Fibroblast of lung (primary cell): ENCODE measurements around the gene GABBR2. TPM values are rescaled to one million over a fixed set of nuclear protein-coding genes. Genes with fewer than 3 reads are reported as not detected.

Experiments used
- DNase-seq, 2 donors: peaks; one replicate each; pipeline versions ENCODE4 v3.0.0 to v3.0.0-alpha.2; 2010; ENCODE audit warnings: low read depth in 2 of 2
- H2AFZ ChIP-seq: 2 replicates; pipeline ENCODE4 v1.5.1; 2012; ENCODE audit warnings: low read length, control low read depth, inconsistent platforms
- H3K27ac ChIP-seq: 2 replicates; pipeline ENCODE4 v1.5.1; 2011; ENCODE audit warnings: low read length, control low read depth; ENCODE audit not compliant: insufficient read depth
- H3K27me3 ChIP-seq: 2 replicates; pipeline ENCODE4 v1.5.1; 2011; ENCODE audit warnings: mild to moderate bottlenecking, low read length; ENCODE audit not compliant: control insufficient read depth, insufficient read depth
- H3K36me3 ChIP-seq: 2 replicates; pipeline ENCODE4 v1.5.1; 2011; ENCODE audit warnings: low read length; ENCODE audit not compliant: control insufficient read depth, insufficient read depth
- H3K4me1 ChIP-seq: 2 replicates; pipeline ENCODE4 v1.5.1; 2011; ENCODE audit warnings: low read length; ENCODE audit not compliant: control insufficient read depth, insufficient read depth; ENCODE audit errors: extremely low read depth
- H3K4me2 ChIP-seq: 2 replicates; pipeline ENCODE4 v1.5.1; 2011; ENCODE audit warnings: low read length, control low read depth; ENCODE audit not compliant: insufficient read depth; ENCODE audit errors: extremely low read depth
- H3K4me3 ChIP-seq, 4 experiments: fragments of 200-600 bp in 1 of 4; sonication (generic) in 1 of 4; replicated peaks in 1 of 4; 2 replicates each; pipeline ENCODE4 v1.5.1; 2011 to 2016; ENCODE audit warnings: low read length in 4 of 4, low read depth in 3 of 4, mild to moderate bottlenecking in 3 of 4, control low read depth in 2 of 4, inconsistent platforms in 1 of 4, mixed read lengths in 1 of 4; ENCODE audit not compliant: insufficient read depth in 1 of 4; ENCODE audit errors: control extremely low read depth in 1 of 4
- H3K79me2 ChIP-seq: 2 replicates; pipeline ENCODE4 v1.5.1; 2012; ENCODE audit warnings: mild to moderate bottlenecking, low read length, inconsistent platforms; ENCODE audit not compliant: control insufficient read depth, insufficient read depth
- H3K9ac ChIP-seq: 2 replicates; pipeline ENCODE4 v1.5.1; 2011; ENCODE audit warnings: mild to moderate bottlenecking, low read length, control low read depth; ENCODE audit not compliant: insufficient read depth
- H3K9me3 ChIP-seq: 2 replicates; pipeline ENCODE4 v1.5.1; 2012; ENCODE audit warnings: low read depth, low read length; ENCODE audit not compliant: control insufficient read depth, insufficient read depth
- H4K20me1 ChIP-seq: 2 replicates; pipeline ENCODE4 v1.5.1; 2011; ENCODE audit warnings: low read length; ENCODE audit not compliant: control insufficient read depth, insufficient read depth; ENCODE audit errors: extremely low read depth
- EZH2 ChIP-seq: IDR thresholded peaks from 2 replicates; pipeline ENCODE4 v1.5.1; 2012; ENCODE audit warnings: low read length, control low read depth, mild to moderate bottlenecking; ENCODE audit errors: missing control alignments
- polyA plus RNA-seq, 2 donors: library from polyadenylated mRNA; depleted of rRNA in 1 of 2; stranded (reverse) in 1 of 2; unstranded in 1 of 2; fragments of >200 nt; gene quantifications; 2 replicates each; pipeline ENCODE4 v1.2.1, GENCODE V29; 2011 to 2012; ENCODE audit warnings: missing spikeins in 1 of 2
- total RNA-seq: library from RNA; depleted of rRNA; stranded (reverse); fragments of >200 nt; gene quantifications from 2 replicates; pipeline ENCODE4 v1.2.1, GENCODE V29; 2014
- TF ChIP-seq, protein P1 (sequence below), 2 donors: IDR thresholded peaks in 1 of 2; conservative IDR thresholded peaks in 1 of 2; 1 replicate in 1 of 2; 2 replicates in 1 of 2; pipeline ENCODE4 v1.5.1; 2011 to 2012; ENCODE audit warnings: low read length in 2 of 2, control low read depth in 1 of 2, inconsistent platforms in 1 of 2, low read depth in 1 of 2, mild to moderate bottlenecking in 1 of 2

Gene GABBR2
- total and polyA plus RNA-seq, 2 donors (not counting 1 experiment from before 2014, with no cell fraction given): 0.32 to 0.33 TPM

DNA sequence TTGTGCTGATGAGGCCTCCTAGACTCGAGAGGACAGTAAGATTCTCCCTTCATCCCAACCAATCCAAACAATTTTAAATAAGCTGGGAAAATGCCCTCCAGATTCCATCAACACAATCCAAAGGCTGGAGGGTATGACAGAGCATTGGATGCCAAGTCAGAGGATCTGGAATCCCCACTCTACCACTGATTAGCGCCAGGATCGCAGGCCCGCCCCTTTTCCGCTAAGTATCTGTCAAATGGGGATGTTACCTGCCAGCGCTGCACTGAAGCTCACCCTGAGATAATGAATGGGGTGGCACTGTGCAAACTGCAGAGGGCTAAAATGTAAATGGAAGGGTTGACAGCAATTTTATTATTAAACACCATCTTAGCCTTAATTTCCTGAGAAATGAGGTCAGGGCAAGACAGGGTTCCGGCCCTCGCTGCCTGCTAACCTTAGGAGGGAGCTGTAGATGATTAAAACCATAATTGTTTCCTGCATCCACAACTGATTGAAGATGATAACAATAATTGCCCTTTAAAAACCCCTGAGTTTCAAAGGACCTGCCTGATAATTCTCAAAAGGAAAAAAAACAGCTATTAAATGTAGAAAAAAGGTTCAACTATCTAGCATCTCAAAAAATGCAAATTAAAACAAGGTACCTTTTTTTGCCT, 31.6 kb upstream of the GABBR2 start:
- Histone ChIP-seq H3K27me3 (no peaks in the 10 kb centered on the region), H2AFZ (no peak overlapping the region), H3K9ac (no peak overlapping the region), H3K4me1 (peaks cover 2% of the 10 kb centered on the region), H3K9me3 (no peaks in the 10 kb centered on the region), H3K27ac (no peak overlapping the region), H4K20me1 (no peaks in the 10 kb centered on the region), H3K36me3 (peaks cover 4% of the 10 kb centered on the region), H3K4me3 (no peak overlapping the region), H3K4me2 (no peak overlapping the region), H3K79me2 (no peaks in the 10 kb centered on the region)
- TF ChIP-seq EZH2: no peak
- TF ChIP-seq, protein P1, sequence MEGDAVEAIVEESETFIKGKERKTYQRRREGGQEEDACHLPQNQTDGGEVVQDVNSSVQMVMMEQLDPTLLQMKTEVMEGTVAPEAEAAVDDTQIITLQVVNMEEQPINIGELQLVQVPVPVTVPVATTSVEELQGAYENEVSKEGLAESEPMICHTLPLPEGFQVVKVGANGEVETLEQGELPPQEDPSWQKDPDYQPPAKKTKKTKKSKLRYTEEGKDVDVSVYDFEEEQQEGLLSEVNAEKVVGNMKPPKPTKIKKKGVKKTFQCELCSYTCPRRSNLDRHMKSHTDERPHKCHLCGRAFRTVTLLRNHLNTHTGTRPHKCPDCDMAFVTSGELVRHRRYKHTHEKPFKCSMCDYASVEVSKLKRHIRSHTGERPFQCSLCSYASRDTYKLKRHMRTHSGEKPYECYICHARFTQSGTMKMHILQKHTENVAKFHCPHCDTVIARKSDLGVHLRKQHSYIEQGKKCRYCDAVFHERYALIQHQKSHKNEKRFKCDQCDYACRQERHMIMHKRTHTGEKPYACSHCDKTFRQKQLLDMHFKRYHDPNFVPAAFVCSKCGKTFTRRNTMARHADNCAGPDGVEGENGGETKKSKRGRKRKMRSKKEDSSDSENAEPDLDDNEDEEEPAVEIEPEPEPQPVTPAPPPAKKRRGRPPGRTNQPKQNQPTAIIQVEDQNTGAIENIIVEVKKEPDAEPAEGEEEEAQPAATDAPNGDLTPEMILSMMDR (conservative IDR thresholded peaks at IDR 0.05 in 1 of 2, IDR thresholded peaks at IDR 0.05 in 1 of 2; ENCODE audit: low read depth in 1 of 2, low read length in 2 of 2): no peak
- no peak for DNase-seq

DNA sequence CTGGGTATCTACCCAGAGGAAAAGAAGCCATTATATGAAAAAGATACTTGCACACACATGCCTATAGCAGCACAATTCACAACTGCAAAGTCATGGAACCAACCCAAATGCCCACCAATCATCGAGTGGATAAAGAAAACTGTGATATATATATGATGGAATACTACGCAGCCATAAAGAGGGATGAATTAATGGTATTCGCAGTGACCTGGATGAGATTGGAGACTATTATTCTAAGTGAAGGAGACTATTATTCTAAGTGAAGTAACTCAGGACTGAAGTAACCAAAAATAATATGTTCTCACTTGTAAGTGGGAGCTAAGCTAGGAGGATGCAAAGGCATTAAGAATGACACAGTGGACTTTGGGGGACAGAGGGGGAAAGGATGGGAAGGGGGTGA, 30.0 kb upstream of the GABBR2 start:
- TF ChIP-seq EZH2: no peak
- TF ChIP-seq, protein P1 (conservative IDR thresholded peaks at IDR 0.05 in 1 of 2, IDR thresholded peaks at IDR 0.05 in 1 of 2; ENCODE audit: low read depth in 1 of 2, low read length in 2 of 2): no peak
- no peaks in the 10 kb centered on the region for H3K79me2 ChIP-seq
- H3K4me3 ChIP-seq: no peak overlapping the region
- H4K20me1 ChIP-seq: no peaks in the 10 kb centered on the region
- no peak overlapping the region for H3K9ac ChIP-seq
- DNase-seq: no peak
- H3K27ac ChIP-seq: no peak overlapping the region
- no peak overlapping the region for H3K4me2 ChIP-seq
- H3K9me3 ChIP-seq: no peaks in the 10 kb centered on the region
- no peak overlapping the region for H2AFZ ChIP-seq
- H3K27me3 ChIP-seq: no peaks in the 10 kb centered on the region
- H3K4me1 ChIP-seq: peaks cover 2% of the 10 kb centered on the region
- peaks cover 4% of the 10 kb centered on the region for H3K36me3 ChIP-seq

DNA sequence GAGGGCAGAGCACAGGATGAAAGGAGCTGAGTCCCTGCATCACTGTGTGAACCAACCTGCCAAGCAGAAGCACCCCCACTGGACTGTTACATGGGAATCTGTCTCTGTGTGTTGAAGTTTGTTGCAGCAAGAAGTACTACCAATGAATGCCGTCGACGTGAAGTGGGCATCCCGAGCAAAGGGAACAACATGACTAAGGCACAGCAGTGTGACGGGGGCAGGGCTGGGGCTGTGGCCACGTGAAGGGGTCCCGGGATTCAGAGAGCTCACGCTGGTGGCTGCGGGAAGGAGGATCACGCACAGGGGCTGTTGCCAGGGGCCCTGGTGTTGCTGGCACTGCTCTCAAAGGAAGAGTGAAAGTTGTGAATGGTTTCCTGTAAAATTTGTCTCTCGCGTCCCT, 27.5 kb upstream of the GABBR2 start:
- Histone ChIP-seq H3K9me3 (no peaks in the 10 kb centered on the region), H3K4me2 (no peak overlapping the region), H3K79me2 (no peaks in the 10 kb centered on the region), H3K36me3 (peaks cover 4% of the 10 kb centered on the region), H2AFZ (no peak overlapping the region), H3K9ac (no peak overlapping the region), H3K27ac (no peak overlapping the region), H3K4me3 (no peak overlapping the region), H4K20me1 (no peaks in the 10 kb centered on the region), H3K27me3 (no peaks in the 10 kb centered on the region), H3K4me1 (no peaks in the 10 kb centered on the region)
- TF ChIP-seq, protein P1 (conservative IDR thresholded peaks at IDR 0.05 in 1 of 2, IDR thresholded peaks at IDR 0.05 in 1 of 2; ENCODE audit: low read depth in 1 of 2, low read length in 2 of 2): no peak
- TF ChIP-seq EZH2: no peak
- no peak for DNase-seq
